Measurements from ENCODE around the gene MAPRE3.

Gene MAPRE3

GRCh38 chr2:26988058-26988860, 17.8 kb downstream of the MAPRE3 start:
- Histone ChIP-seq H3K27ac (ENCODE audit: low read length) (no peak overlapping the region), H3K9ac (ENCODE audit: low read length) (no peak overlapping the region)
- no peak for TF ChIP-seq EZH2phosphoT487 (IDR thresholded peaks at IDR 0.05; ENCODE audit: low read depth)
- no peak for TF ChIP-seq CTCF (IDR thresholded peaks at IDR 0.05; ENCODE audit: low read depth, low read length)

DNA sequence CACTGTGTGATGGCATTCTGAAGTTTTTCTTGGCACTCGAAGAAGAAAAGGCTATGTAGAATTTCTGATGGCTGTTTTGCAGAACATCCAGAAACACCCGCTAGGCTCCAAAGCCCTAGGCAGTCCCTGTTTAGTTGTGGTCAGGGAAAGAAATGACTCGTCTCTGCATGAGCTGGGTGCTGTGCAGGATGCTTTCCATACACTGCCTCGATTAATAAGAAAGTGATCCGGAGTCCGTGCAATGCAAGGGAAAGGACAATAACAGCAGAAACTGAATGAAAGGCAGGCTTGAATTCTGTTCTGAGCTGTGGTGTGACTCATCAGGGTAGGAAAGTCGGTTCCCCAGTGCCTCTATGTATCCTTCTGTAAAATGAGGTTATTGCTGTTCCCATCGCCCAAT, 18.7 kb downstream of the MAPRE3 start:
- Histone ChIP-seq H3K79me2 (ENCODE audit: low read length) (no peaks in the 10 kb centered on the region), H3K27me3 (ENCODE audit: low read depth, low read length) (peaks cover 15% of the 10 kb centered on the region), H3K9ac (ENCODE audit: low read length) (no peak overlapping the region), H3K4me1 (ENCODE audit: low read length) (no peaks in the 10 kb centered on the region), H3K4me3 (ENCODE audit: low read length) (no peak overlapping the region), H3K9me3 (ENCODE audit: insufficient read depth, low read length) (no peaks in the 10 kb centered on the region), H4K20me1 (ENCODE audit: insufficient read depth, low read length) (no peaks in the 10 kb centered on the region), H3K36me3 (replicated peaks; ENCODE audit: low read depth, low read length) (no peaks in the 10 kb centered on the region), H2AFZ (ENCODE audit: low read depth, low read length) (no peak overlapping the region), H3K27ac (ENCODE audit: low read length) (no peak overlapping the region), H3K4me2 (ENCODE audit: low read length) (no peak overlapping the region)
- TF ChIP-seq EZH2phosphoT487 (IDR thresholded peaks at IDR 0.05; ENCODE audit: low read depth) = no peak
- TF ChIP-seq CTCF (IDR thresholded peaks at IDR 0.05; ENCODE audit: low read depth, low read length) = no peak

More at GRCh38 chr2:26988058-26988860, 17.8 kb downstream of the MAPRE3 start:
- H3K4me3 ChIP-seq (ENCODE audit: low read length) = no peak overlapping the region
- no peak overlapping the region for H3K4me2 ChIP-seq (ENCODE audit: low read length)
- H3K9me3 ChIP-seq (ENCODE audit: insufficient read depth, low read length) = no peaks in the 10 kb centered on the region
- no peaks in the 10 kb centered on the region for H3K4me1 ChIP-seq (ENCODE audit: low read length)
- peaks cover 14% of the 10 kb centered on the region for H3K27me3 ChIP-seq (ENCODE audit: low read depth, low read length)
- H2AFZ ChIP-seq (ENCODE audit: low read depth, low read length) = no peak overlapping the region
- no peaks in the 10 kb centered on the region for H4K20me1 ChIP-seq (ENCODE audit: insufficient read depth, low read length)
- no peaks in the 10 kb centered on the region for H3K79me2 ChIP-seq (ENCODE audit: low read length)
- no peaks in the 10 kb centered on the region for H3K36me3 ChIP-seq (replicated peaks; ENCODE audit: low read depth, low read length)

DNA sequence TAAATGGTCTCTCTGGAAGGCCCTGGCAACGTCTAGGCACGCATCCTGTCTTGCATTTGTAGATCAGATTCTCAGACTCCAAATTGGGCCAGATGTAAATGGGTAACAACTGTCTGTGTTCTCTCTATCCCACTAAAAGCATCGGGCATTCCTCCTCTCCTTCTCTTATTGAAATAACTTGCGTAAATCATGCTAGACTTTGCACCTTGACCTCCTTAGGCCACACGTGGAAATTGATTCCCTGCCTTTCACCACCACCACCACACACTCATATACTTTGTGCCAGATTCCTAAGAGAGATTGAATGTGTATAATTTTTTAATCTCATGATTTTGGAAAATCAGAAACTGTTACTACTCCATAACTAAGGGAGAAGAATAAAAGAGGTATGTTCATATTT, 21.3 kb downstream of the MAPRE3 start:
- H3K4me3 ChIP-seq (ENCODE audit: low read length) = no peak overlapping the region
- no peak overlapping the region for H3K9ac ChIP-seq (ENCODE audit: low read length)
- no peaks in the 10 kb centered on the region for H3K4me1 ChIP-seq (ENCODE audit: low read length)
- no peak for TF ChIP-seq EZH2phosphoT487 (IDR thresholded peaks at IDR 0.05; ENCODE audit: low read depth)
- TF ChIP-seq CTCF (IDR thresholded peaks at IDR 0.05; ENCODE audit: low read depth, low read length) = no peak
- H3K36me3 ChIP-seq (replicated peaks; ENCODE audit: low read depth, low read length) = no peaks in the 10 kb centered on the region
- H2AFZ ChIP-seq (ENCODE audit: low read depth, low read length) = no peak overlapping the region
- no peak overlapping the region for H3K4me2 ChIP-seq (ENCODE audit: low read length)
- no peaks in the 10 kb centered on the region for H3K79me2 ChIP-seq (ENCODE audit: low read length)
- no peaks in the 10 kb centered on the region for H4K20me1 ChIP-seq (ENCODE audit: insufficient read depth, low read length)
- no peak overlapping the region for H3K27ac ChIP-seq (ENCODE audit: low read length)
- no peaks in the 10 kb centered on the region for H3K9me3 ChIP-seq (ENCODE audit: insufficient read depth, low read length)
- peaks cover 12% of the 10 kb centered on the region for H3K27me3 ChIP-seq (ENCODE audit: low read depth, low read length)

GRCh38 chr2:26993768-26994167, 23.3 kb downstream of the MAPRE3 start:
- no peaks in the 10 kb centered on the region for H3K4me1 ChIP-seq (ENCODE audit: low read length)
- no peaks in the 10 kb centered on the region for H4K20me1 ChIP-seq (ENCODE audit: insufficient read depth, low read length)
- H3K79me2 ChIP-seq (ENCODE audit: low read length) = no peaks in the 10 kb centered on the region
- no peak overlapping the region for H2AFZ ChIP-seq (ENCODE audit: low read depth, low read length)
- H3K27me3 ChIP-seq (ENCODE audit: low read depth, low read length) = peaks cover 17% of the 10 kb centered on the region
- H3K27ac ChIP-seq (ENCODE audit: low read length) = no peak overlapping the region
- H3K4me3 ChIP-seq (ENCODE audit: low read length) = no peak overlapping the region
- no peak overlapping the region for H3K4me2 ChIP-seq (ENCODE audit: low read length)
- TF ChIP-seq EZH2phosphoT487 (IDR thresholded peaks at IDR 0.05; ENCODE audit: low read depth) (no peak), CTCF (IDR thresholded peaks at IDR 0.05; ENCODE audit: low read depth, low read length) (no peak)
- H3K9me3 ChIP-seq (ENCODE audit: insufficient read depth, low read length) = no peaks in the 10 kb centered on the region
- no peaks in the 10 kb centered on the region for H3K36me3 ChIP-seq (replicated peaks; ENCODE audit: low read depth, low read length)
- no peak overlapping the region for H3K9ac ChIP-seq (ENCODE audit: low read length)
